Measurements from ENCODE around the gene ZRANB3.
A peak's percentile ranks its signal among the peaks of the same experiment; 100 is the strongest.
"Not testable (repeated sequence)": the region's sequence is repeated elsewhere in the genome, so short reads cannot be mapped to it uniquely, and the experiment has no call there.

Gene ZRANB3

GRCh38 chr2:135094508-135094907 is 436.5 kb downstream of the ZRANB3 start:
- DNase-seq, result no peak
- no peak for ATAC-seq
- Mint-ChIP-seq H3K9me3 (no peaks in the 10 kb centered on the region), H3K27me3 (no peaks in the 10 kb centered on the region), H3K4me1 (peaks cover 15% of the 10 kb centered on the region), H3K4me3 (no peak overlapping the region), H3K27ac (peak overlapping the region in 1 of 2 donors; percentile 57)

- H3K4me3 Mint-ChIP-seq, result no peak overlapping the region
- DNase-seq (no peak), ATAC-seq (no peak)
- peaks cover 0 to 5% of the 10 kb centered on the region in 2 donors for H3K9me3 Mint-ChIP-seq
- no peak overlapping the region for H3K27ac Mint-ChIP-seq
- H3K27me3 Mint-ChIP-seq, result no peaks in the 10 kb centered on the region
- H3K4me1 Mint-ChIP-seq, result peaks cover 15% of the 10 kb centered on the region
These were observed 437.2 kb downstream of the ZRANB3 start for GRCh38 chr2:135093670-135094330.

GRCh38 chr2:135093193-135093592 is 437.8 kb downstream of the ZRANB3 start:
- Mint-ChIP-seq H3K27me3 (no peaks in the 10 kb centered on the region), H3K4me3 (no peak overlapping the region), H3K4me1 (peaks cover 14% of the 10 kb centered on the region), H3K9me3 (peaks cover 0 to 6% of the 10 kb centered on the region in 2 donors), H3K27ac (peak overlapping the region in 1 of 2 donors; percentile 35)
- no peak for DNase-seq
- ATAC-seq, result no peak

- Mint-ChIP-seq H3K27ac (no peak overlapping the region), H3K9me3 (peaks cover 0 to 10% of the 10 kb centered on the region in 2 donors), H3K27me3 (no peaks in the 10 kb centered on the region), H3K4me3 (no peak overlapping the region), H3K4me1 (peaks cover 16% of the 10 kb centered on the region)
- ATAC-seq (no peak), DNase-seq (no peak)
These were observed 439.3 kb downstream of the ZRANB3 start for GRCh38 chr2:135091681-135092080.

GRCh38 chr2:135089597-135089996 is 441.4 kb downstream of the ZRANB3 start:
- DNase-seq, H3K27me3 Mint-ChIP-seq, ATAC-seq, H3K27ac Mint-ChIP-seq, H3K4me3 Mint-ChIP-seq: not testable (repeated sequence)
- H3K4me1 Mint-ChIP-seq, result peaks cover 20% of the 10 kb centered on the region
- H3K9me3 Mint-ChIP-seq, result peaks cover 0 to 15% of the 10 kb centered on the region in 2 donors
